B cell (primary cell): ENCODE measurements around the gene ALX1.

Experiments
- EZH2 ChIP-seq: IDR thresholded peaks from 2 replicates; pipeline ENCODE4 v1.6.1; 2012; ENCODE audit warnings: borderline replicate concordance, low read depth, mild to moderate bottlenecking, moderate library complexity, low read length; ENCODE audit not compliant: insufficient read depth, poor library complexity, severe bottlenecking
- TF ChIP-seq, protein P1 (sequence below): fragments of 200-600 bp; IDR thresholded peaks from one replicate; pipeline ENCODE4 v1.8.0; 2022; ENCODE audit warnings: antibody characterized with exemption, mild to moderate bottlenecking

DNA sequence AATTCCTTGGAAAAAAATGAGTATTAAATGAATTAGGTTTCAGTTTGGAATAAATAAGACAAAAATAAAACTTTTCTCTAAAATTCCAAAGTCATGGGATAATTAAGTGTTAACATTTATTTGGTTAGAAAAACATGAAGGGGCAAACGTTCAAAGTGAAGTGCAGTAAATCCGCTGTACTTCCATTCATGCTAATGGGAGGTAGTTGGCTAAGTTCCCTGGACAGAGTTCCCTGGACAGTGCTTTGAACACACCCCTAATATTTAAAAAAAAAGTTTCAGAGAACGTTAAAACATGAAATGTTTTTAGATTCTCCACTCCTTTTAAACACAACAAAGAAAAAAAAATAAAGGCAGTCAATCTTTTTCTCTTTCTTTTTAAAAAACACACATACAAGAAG lies 16.3 kb downstream of the ALX1 start:
- TF ChIP-seq, protein P1, sequence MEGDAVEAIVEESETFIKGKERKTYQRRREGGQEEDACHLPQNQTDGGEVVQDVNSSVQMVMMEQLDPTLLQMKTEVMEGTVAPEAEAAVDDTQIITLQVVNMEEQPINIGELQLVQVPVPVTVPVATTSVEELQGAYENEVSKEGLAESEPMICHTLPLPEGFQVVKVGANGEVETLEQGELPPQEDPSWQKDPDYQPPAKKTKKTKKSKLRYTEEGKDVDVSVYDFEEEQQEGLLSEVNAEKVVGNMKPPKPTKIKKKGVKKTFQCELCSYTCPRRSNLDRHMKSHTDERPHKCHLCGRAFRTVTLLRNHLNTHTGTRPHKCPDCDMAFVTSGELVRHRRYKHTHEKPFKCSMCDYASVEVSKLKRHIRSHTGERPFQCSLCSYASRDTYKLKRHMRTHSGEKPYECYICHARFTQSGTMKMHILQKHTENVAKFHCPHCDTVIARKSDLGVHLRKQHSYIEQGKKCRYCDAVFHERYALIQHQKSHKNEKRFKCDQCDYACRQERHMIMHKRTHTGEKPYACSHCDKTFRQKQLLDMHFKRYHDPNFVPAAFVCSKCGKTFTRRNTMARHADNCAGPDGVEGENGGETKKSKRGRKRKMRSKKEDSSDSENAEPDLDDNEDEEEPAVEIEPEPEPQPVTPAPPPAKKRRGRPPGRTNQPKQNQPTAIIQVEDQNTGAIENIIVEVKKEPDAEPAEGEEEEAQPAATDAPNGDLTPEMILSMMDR, result no peak
- no peak for TF ChIP-seq EZH2
